HG02588 (cell line): ENCODE results near the gene ZNF41.
A peak's percentile ranks its signal among the peaks of the same experiment; 100 is the strongest.
"Not testable (repeated sequence)": the region's sequence is repeated elsewhere in the genome, so short reads cannot be mapped to it uniquely, and the experiment has no call there.

ENCODE experiments used
- ATAC-seq: cut with Tn5 transposase; IDR thresholded peaks from one replicate; pipeline ENCODE4 v1.9.1; 2021; ENCODE audit warnings: mild to moderate bottlenecking, moderate library complexity; ENCODE audit not compliant: unreplicated experiment

The ZNF41 gene

DNA sequence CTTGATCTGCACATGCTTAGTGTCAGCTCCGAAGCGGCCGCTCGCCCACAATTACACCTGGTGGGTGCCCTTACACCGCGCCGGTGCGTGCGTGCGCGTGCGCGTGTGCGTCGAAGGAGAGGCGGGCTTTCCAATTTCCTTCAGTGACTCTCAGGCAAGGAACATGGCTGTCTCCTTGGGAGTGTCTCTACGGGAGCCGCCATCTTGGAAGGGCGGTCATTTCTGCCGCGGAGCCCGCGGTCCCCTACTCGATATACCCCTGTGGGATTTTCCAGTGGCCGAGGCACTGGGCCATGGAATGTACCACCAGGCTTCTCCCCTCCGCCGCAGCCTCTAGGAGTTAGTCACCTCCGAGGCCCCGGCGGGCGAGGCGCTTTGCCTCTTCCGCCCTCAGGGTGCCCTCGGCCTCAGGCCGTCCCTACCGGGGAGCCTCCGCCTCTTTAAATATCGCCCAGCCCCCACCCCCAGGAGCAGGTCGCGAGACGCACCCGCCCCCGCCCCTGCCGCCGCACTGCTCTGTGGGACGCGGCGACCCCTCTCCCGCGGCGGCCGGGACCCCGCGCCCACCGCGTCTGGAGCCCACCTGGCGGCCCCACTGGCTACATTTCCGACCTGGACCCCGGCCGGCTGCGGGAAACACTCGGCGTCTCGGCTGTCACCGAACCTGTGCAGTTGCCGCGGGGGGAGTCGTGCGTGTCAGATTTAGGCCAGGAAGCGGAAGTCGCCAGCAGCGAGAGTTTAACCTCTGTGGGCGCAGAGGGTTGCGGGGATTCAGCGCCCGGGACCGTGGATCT is at the start of gene ZNF41:
Gene ZNF41 (minus strand): TSS at position 711 of the 794 bp plus-strand sequence. CDS start 15,741 bp downstream, outside the sequence.
- peak; percentile 86 for ATAC-seq

- ATAC-seq = no peak
These were observed 47.0 kb upstream of the ZNF41 start for GRCh38 chrX:47530049-47530448.

DNA sequence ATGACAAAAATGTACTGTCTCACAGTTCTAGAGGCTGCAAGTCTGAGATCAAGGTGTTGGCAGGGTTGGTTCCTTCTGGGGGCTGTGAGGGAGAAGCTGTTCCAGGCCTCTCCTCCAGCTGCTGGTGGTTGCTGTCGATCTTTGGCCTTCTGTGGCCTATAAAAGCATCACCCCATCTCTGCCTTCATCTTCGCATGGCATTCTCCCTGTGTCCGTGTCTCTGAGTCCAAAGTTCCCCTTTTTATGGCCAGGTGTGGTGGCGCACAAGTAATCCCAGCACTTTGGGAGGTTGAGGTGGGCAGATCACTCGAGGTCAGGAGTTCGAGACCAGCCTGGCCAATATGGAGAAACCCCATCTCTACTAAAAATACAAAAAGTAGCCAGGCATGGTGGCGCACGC is 46.5 kb upstream of the ZNF41 start:
- no peak for ATAC-seq

- no peak for ATAC-seq
These were observed 40.7 kb upstream of the ZNF41 start for GRCh38 chrX:47523713-47524166.

- peak; percentile 96 for ATAC-seq
These were observed 40.3 kb upstream of the ZNF41 start for GRCh38 chrX:47523297-47523696.

DNA sequence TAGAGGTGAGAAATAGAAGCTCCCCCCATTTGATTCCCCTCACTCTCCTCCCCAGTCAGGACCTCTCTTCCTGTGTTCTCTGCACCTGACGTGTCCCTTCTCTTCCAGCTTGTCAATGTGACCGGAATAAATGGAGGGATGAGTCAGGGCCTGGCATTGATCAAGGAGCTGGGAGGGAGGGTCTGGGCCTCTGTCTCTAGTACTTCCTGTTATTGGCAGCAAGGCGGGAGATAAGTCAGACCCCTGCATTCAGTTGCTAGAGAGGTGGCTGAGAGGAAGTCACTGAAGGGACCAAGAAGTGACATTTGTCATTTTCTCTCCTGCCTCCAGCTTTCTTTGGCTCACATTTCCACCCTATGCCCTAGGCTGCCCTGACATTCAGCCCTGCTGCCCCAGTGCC is 35.1 kb upstream of the ZNF41 start:
- no peak for ATAC-seq

GRCh38 chrX:47515941-47516665 is 33.1 kb upstream of the ZNF41 start:
- no peak for ATAC-seq

DNA sequence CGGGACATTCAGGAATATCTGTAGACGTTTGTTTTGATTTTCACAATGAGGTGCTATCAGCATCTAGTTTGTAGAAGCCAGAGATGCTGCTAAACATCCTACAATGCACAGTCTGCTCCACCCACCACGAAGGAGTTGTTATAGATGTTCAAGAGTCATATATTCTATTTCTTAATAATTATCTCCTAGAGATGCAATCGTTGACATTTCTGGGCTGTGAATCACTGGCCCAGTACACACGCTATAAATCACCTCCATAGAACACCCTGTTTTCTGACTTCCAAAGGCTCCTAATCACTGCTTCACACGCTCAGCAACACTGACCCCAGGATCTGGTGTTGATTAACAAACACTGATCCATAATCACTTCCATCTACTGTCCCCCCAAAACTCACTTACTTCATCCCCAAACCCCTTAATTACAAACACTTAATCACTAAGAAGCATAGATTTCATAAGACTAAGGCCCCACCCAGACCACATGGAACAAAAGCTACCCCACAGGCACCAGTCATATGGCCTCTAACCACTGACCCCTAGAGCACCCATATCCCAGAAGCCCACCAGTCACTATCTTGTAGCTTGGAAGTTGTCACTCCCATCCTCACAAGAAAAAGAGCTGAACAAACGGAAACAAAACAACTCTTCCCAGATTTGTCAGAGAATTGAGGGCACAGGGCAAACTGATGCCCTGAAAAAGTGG is 31.7 kb upstream of the ZNF41 start:
- no peak for ATAC-seq

GRCh38 chrX:47513034-47513965 is 30.3 kb upstream of the ZNF41 start:
- ATAC-seq = not testable (repeated sequence)

DNA sequence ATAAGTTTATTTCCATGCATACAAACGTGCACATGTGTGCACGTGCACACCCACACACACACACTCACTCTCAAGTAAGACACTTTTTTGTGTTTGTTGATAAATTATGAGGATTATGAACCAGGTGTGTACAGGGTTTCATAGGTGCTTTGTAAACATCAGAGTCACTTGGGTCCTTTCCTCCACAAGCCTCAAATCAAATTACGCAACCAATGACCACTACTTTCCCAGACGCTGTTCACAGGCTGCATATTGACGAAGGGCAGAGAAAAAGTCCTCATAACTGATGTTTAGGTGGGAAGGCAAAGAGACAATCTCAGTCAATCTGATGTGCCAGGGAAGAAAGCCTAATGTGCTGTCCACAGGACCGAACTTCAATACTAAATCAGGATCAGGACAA is 29.4 kb upstream of the ZNF41 start:
- ATAC-seq = not testable (repeated sequence)

GRCh38 chrX:47507153-47507867 is 24.3 kb upstream of the ZNF41 start:
- no peak for ATAC-seq

DNA sequence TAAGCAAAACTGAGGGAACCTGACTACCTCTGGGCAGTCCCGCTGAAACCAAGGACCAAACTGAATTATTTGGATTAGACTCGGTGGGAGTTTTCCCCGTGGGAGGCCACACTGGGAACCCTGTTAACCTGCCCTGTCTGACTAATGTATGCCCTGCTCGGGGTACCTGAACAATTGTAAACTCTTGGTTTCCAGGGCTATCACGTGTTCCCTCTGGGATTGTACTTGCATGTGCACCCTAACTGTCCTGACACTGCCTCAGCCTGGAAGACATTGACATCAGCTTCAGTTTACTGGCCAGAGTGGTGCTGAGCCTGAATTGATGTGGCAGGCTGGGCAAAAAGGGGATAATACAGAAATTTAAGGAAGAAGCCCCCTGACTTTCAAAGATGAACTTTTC is 20.1 kb upstream of the ZNF41 start:
- ATAC-seq = no peak

GRCh38 chrX:47502316-47503125 is 19.5 kb upstream of the ZNF41 start:
- ATAC-seq = no peak

- ATAC-seq = no peak
These were observed 18.4 kb upstream of the ZNF41 start for GRCh38 chrX:47501226-47502074.

- no peak for ATAC-seq
These were observed 17.5 kb upstream of the ZNF41 start for GRCh38 chrX:47500554-47500953.

- ATAC-seq = no peak
These were observed 16.3 kb upstream of the ZNF41 start for GRCh38 chrX:47499293-47499692.

- ATAC-seq = no peak
These were observed 15.4 kb upstream of the ZNF41 start for GRCh38 chrX:47498411-47498810.

DNA sequence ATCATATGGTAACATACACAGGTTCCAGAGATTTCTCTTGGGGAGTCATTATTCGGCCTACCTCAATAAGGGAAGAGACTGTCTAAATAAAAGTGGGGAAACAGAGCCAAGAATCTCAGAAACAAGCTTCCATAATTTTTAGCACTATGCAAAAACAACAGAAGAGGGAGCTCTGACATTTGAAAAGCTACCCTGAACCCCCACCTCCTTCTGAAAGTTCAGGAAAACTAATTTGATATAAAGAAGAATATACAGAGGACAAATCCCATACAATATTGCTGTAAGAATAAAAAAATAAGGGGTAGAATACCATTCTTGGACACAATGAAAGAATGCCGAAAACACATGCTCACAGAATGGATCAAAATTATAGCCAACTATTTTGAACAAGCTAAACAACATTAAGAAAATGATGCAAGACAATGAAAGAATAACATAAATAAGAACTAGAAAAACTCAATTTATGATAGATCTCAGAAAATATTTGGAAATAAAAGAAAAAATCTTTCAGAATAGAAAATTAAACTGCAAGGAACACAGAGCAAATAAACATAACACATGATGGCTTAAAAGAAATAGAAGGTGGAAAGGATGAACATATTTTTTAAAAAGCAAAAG is 14.4 kb upstream of the ZNF41 start:
- ATAC-seq = no peak
